ENCODE results near the gene KRTAP12-4.

DNA sequence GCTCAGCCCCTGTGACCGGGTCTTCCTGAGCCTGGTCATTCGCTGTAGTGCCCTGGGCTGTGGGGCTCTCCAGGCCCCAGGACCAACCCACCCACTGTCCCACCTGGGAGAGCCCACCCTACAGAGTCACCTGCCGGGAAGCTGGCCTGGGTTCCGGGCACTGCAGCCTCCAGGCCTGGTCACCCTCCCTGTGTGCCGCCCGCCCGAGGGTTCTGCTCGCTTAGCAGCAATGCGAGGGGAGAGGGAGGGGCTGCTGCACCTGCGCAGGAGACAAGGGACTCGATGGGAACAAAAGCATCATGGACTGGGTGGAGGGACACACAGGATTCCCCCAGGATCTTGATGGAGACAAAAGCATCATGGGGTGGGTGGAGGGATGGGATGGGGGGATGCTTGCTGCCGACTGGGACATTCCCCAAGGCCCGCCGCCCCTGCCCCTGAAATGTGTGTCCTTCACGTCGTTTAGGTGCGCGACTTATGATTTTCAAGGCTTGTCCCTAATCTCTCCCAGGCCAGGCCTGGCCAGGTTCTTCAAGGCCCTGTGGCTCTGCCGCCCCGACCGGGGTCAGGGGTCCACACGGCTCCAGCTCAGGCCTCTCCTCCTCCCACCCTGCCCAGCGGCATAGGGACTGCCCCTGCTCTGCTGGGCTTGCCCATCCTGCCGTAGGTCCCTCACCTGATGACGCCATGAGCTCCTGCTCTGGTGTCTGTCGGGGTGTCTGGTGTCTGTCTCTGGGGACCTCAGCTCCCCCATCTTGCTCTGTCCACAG is 40.9 kb downstream of the KRTAP12-4 start:
- TF ChIP-seq, protein P1, sequence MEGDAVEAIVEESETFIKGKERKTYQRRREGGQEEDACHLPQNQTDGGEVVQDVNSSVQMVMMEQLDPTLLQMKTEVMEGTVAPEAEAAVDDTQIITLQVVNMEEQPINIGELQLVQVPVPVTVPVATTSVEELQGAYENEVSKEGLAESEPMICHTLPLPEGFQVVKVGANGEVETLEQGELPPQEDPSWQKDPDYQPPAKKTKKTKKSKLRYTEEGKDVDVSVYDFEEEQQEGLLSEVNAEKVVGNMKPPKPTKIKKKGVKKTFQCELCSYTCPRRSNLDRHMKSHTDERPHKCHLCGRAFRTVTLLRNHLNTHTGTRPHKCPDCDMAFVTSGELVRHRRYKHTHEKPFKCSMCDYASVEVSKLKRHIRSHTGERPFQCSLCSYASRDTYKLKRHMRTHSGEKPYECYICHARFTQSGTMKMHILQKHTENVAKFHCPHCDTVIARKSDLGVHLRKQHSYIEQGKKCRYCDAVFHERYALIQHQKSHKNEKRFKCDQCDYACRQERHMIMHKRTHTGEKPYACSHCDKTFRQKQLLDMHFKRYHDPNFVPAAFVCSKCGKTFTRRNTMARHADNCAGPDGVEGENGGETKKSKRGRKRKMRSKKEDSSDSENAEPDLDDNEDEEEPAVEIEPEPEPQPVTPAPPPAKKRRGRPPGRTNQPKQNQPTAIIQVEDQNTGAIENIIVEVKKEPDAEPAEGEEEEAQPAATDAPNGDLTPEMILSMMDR (IDR thresholded peaks at IDR 0.05) = no peak
- TF ChIP-seq POLR2A (IDR thresholded peaks at IDR 0.05) = no peak
